Right renal pelvis (tissue), 4 donors: ENCODE measurements around the gene CCN5. TPM values are rescaled to one million over a fixed set of nuclear protein-coding genes. Genes with fewer than 3 reads are reported as not detected.

ENCODE experiments used
- DNase-seq, 4 donors: peaks; one replicate each; pipeline ENCODE4 v3.0.0-alpha.2; 2013; ENCODE audit warnings: low read depth in 4 of 4, low spot score in 3 of 4, missing footprints in 1 of 4
- polyA plus RNA-seq, 4 donors: library from polyadenylated mRNA; unstranded; fragments of 120-200 nt; gene quantifications; one replicate each; pipeline ENCODE4 v1.2.1, GENCODE V29; 2013; ENCODE audit not compliant: insufficient read length in 4 of 4

The CCN5 gene
- polyA plus RNA-seq, 4 donors: 0.06 to 0.10 (median 0.07) TPM; not detected in 1

- DNase-seq: no peak
Measured at GRCh38 chr20:44714102-44714700, 968 bp upstream of the CCN5 start.

DNA sequence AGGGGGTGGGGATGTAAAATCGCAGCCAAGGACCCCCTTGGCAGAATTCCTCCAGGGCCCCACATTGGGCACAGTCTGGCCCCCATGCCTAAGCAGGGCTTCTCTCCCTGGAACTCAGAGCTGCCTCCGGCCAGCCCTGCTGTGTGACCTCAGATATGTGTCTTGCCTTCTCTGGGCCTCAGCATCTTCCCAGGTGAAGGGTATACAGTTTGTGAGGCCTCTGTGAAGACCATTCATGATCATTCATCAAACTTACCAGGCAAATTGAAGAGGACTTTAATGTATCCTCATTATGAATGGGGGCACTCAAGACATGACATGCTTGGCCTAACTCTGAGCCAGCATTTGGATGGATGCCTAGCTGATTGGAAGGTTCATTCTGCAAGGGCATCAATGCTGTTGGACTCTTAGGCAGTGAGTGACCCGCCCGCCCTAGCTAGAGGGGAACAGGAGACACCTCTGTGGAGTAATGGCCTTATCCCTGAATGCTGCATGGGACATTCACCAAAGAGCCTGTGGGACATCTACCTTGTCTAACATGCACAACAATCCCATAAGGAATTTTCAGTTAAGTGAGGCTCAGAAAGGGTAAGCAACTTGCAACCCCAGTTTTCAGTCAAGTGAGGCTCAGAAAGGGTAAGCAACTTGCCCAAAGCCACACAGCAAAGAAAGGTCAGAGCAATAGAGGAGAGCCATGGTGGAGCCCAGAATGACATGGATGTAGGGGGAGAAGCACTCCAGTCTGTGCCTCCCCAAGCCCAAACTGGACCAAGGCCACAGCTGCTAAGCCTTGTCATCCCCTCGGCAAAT lies 535 bp downstream of the CCN5 start:
- no peak for DNase-seq

GRCh38 chr20:44716309-44717106 lies 1.3 kb downstream of the CCN5 start:
- no peak for DNase-seq

GRCh38 chr20:44717986-44718385 lies 2.8 kb downstream of the CCN5 start:
- no peak for DNase-seq

DNA sequence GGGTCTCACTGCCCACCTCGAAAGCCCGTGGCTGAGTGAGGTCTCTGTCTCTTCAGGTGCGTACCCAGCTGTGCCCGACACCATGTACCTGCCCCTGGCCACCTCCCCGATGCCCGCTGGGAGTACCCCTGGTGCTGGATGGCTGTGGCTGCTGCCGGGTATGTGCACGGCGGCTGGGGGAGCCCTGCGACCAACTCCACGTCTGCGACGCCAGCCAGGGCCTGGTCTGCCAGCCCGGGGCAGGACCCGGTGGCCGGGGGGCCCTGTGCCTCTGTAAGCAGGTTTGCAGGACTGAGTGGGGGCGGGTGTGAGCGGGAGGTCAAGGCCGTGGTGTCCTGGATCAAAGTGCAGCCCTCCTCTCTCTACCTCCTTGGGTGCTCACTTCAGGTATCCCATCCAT lies 4.7 kb downstream of the CCN5 start:
- DNase-seq: no peak

- DNase-seq: no peak
Measured at GRCh38 chr20:44720621-44720996, 5.4 kb downstream of the CCN5 start.

DNA sequence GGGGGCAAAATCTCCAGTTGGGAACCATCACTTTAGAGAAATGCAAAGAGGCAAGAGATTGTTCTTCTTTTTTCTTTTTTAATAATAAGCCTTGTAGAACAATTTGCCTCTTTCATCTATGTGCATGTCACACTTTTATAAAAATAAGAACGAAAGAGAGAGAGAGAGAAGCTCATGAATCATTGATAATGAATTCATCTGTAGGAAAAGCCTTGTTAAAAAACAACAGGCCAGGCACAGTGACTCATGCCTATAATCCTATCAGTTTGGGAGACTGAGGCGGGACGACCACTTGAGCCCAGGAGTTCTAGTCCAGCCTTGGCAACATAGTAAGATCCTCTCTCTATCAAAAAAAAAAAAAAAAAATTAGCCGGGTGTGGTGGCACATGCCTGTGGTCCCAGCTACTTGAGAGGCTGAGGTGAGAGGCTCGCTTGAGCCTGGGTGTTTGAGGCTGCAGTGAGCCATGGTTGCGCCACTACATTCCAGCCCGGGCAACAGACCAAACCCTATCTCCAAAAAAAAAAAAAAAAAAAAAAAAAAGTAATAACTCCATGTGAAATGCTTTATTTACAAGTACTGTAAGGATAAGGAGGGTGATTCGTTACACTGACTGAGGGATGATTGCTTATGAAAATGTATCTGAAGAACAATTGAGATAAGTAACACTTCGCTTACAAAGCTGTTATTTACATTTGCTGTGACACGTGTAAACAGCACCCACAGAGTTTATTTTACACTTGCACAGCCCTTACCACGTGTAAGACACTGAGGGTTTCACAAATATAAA lies 6.0 kb downstream of the CCN5 start:
- no peak for DNase-seq

- no peak for DNase-seq
Measured at GRCh38 chr20:44721785-44722054, 6.6 kb downstream of the CCN5 start.

- no peak for DNase-seq
Measured at GRCh38 chr20:44722990-44723389, 7.8 kb downstream of the CCN5 start.

DNA sequence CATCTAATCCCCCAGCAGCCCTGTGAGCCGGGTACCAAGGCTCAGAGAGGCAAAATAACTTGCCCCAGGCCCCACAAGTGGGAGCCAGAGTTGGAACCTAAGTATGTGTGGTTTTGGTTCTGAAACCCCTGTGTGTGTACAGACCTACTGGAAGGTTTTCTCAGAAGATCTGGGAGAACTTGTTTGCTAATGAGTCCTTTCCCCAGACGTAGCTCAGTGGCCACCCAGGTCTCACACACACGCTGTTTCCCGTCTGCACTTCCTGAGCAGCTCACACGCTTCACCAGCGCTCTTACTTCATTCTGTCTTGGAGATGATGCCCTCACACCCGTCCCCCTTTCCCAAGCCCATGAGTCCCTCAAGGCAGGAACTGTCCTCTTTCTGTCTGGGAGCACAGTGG lies 8.2 kb downstream of the CCN5 start:
- DNase-seq: no peak

DNA sequence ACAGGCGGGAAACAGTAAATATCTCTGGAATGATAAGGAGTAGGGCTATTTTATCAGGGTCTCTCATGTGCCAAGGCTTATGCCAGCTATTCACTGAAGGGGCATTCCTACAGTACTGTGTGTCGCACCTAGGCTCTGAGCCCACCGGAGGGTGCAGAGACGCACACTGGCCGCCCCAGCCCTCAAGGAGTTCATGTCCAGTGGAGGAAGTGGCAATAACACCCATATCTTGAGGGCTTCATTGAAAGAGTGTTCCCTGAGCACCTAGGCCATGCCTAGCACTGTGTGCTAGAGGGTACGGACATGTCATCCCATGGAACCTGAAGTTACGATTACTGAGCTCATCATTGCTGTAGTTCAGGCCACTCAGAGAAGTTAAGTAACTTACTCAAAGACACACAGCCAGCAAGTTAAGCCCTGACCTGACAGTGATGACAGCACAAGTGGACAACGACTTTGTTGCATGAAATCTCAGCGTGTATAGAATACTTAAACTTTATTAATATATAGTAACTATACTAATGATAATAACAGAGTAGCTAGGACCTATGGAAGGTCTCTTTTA lies 8.7 kb downstream of the CCN5 start:
- no peak for DNase-seq

GRCh38 chr20:44724423-44725091 lies 9.4 kb downstream of the CCN5 start:
- no peak for DNase-seq

GRCh38 chr20:44725837-44726236 lies 10.7 kb downstream of the CCN5 start:
- DNase-seq: no peak

GRCh38 chr20:44727039-44727438 lies 11.9 kb downstream of the CCN5 start:
- DNase-seq: no peak

DNA sequence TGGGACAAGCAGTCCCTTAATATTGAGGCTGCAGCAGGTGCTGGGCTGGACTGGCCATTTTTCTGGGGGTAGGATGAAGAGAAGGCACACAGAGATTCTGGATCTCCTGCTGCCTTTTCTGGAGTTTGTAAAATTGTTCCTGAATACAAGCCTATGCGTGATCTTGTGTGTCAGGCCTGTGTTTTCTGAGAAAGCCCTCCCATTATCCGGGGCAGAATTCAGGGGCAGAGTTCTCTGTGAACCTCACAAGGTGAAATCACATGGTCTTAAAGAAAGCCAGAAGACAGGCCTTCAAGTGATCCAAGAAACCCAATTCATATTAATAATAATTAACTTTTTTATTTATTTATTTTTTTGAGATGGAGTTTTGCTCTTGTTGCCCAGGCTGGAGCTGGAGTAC lies 12.5 kb downstream of the CCN5 start:
- DNase-seq: no peak

DNA sequence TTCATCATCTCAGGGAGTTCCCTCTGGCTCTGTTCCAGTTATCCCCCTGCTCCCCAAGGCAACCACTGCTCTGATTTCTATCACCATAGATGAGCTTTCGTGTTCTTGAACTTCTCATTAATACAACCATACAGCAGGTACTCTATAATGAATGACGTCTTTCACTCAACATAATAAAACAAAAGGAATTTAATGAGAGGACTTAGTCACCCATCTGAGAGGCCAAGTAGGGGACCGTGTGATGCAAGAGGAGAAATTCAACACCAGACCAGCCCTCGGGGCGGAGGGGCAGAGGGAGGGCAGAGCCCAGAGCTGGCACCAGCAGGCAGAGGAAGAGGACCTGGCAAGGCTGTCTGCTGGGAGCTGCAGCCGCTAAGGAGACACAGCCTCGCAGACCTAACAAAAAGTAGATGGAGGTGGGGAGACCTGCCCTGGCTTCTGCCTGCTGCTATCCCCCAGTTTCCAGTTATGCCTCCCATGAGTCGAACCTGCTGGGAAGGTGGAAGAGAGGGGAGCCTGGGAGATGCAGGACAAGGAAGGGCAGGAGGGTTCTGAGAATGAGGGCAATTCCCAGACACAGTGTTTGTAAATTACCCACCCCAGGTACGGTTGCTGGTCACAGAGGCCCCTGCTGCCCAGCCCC lies 13.8 kb downstream of the CCN5 start:
- DNase-seq: peak in 1 of 4 donors; percentile 40

GRCh38 chr20:44730441-44730840 lies 15.3 kb downstream of the CCN5 start:
- no peak for DNase-seq

DNA sequence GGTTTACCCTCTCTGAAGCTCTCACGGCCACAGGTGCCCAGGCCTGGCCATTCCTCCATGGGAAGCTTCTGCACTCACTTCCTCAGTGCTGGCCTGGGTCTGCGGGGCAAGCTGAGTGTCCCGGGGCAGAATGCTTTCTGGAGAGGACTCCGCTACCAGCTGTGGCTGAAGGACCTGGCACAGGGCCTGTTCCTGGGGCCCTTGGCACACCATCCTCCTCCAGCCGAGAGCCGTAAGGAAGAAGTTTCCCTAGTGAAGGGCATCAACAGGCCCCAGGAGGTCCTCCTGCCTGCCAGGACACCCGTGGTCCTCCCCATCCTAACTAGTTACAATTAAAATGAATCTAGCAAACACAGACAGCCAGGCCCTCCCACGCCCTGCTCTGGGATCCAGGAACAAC lies 16.5 kb downstream of the CCN5 start:
- no peak for DNase-seq

- DNase-seq: no peak
Measured at GRCh38 chr20:44732327-44732726, 17.2 kb downstream of the CCN5 start.
